ENCODE data around the gene CABLES2.
"Not testable (repeated sequence)": the region's sequence is repeated elsewhere in the genome, so short reads cannot be mapped to it uniquely, and the experiment has no call there.

CABLES2 gene

DNA sequence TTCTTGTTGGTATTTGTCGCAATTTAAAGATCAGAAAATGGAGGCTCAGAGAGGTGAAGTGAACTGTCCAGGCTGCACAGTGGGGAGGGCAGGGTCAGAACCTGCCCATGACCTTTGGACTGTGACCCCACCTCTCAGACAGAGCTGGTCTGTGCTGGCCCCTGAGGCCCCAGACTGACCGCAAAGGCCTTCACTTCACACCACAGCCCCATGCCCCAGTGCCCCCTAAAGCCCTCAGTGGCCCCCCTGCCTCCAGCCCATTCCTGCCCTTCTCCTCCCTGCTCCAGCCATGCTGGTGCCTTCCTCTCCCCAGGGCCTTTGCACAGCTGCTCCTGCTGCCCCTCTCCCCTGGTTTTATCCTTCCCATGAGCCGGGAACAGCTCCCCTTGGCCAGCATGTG lies 29.6 kb upstream of the CABLES2 start:
- no peak for DNase-seq (ENCODE audit: low read depth)

DNA sequence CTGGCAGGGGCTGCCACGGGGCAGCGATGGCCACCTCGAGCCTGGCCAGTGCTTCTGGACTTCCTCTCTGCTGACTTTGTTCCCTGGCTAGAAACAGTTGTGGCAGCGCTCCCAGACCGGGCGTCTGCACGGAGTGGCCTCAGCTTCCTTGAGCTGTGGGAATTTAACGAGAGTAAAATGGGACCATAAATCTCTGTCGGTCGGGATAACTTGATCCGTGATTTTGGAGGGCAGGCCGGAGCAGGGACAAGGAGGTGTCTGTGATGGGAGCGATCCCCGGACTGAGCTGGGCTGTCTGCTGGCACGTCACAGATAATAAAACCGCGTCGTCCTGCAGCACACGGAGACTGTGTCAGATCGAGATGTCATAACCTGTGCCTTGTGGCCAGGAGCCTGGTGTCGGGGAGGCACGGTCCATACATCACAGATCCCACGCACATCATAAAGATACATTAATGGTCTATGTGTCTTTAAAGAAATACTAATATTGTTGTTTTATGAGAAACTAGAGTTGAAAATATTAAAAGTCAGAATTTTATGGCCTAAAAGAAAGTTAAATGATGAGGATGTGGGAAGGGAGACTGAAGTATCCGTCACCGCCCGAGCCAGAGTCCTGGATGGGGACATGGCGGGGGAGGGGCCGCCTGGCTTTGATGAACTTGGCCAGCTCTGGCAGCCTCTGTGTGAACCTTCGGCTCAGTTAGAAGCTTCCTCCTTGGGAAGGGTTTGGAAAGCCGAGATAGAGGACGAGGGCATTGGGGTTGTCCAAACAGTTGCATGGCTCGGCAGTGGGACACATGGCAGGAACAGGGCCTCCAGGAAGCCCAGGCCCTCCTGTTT lies 26.8 kb upstream of the CABLES2 start:
- DNase-seq (ENCODE audit: low read depth) = no peak

GRCh38 chr20:62430866-62431447 lies 23.9 kb upstream of the CABLES2 start:
- no peak for DNase-seq (ENCODE audit: low read depth)

DNA sequence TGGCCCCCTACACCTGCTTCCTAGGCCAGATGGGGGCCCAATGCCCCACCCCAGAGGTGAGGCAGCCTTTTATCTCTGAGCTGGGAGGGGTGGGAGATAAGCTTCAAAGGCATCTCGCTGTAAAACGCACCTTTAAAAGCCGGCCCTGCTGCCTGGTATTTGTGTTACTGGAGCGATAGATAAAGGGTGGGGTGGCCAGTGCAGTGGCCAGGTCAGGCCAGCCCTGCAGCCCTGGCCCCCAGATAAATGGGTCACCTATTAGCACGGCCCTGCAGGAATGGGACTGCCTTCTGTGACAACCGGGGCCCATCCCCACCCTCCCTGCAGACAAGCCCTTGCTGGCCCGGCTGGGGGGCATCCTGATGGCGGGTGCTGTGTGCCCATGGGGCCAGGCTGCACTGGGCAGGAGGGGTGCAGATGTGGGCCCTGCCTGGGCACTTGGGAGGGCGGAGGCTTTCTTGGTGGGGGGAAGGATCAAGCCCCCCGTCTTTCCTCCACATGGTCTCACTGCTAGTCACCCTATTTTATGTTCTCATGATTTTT lies 23.3 kb upstream of the CABLES2 start:
- DNase-seq (ENCODE audit: low read depth) = no peak

DNA sequence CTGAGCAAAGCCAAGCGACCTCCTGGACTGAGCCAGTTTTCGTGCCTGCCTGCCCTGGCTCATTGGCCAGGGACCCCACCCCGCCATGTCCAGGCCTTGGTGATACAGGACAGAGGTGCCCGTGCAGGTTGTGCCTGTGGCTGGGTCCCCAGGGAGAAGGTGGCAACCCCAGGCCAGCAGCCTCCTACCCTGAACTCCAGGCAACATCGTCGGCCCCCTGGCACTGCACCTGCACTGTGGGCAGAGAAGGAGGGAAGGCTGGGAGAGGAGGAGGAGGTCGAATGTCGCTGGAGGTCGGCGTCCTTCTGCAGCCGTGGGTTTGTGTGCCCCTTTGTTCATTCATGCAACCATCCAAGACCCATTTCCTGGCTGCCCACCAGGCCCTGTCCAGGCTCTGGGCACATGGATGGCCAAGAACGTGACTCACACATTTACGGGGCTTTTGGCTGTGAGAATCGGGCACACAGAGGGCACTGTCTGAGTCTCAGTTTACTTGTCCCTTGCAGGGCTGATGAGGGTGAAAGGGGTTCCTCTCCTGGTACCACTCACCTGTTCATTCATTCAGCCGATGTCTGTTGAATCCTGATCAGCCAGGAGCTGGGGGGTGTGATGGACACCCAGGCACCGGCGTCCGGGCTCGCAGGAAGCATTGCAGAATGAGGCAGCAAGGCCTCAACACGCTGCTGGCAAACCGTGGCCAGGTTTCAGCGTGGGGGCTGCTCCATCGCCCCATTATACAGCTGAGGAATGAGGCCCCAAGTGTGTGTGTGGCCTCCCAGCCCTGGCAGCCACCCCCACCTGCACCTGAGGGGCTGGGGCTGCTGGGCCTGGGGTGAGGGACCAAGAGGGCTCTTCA lies 22.6 kb upstream of the CABLES2 start:
- no peak for DNase-seq (ENCODE audit: low read depth)

GRCh38 chr20:62428396-62429295 lies 21.6 kb upstream of the CABLES2 start:
- no peak for DNase-seq (ENCODE audit: low read depth)

GRCh38 chr20:62428002-62428372 lies 20.9 kb upstream of the CABLES2 start:
- DNase-seq (ENCODE audit: low read depth) = no peak

DNA sequence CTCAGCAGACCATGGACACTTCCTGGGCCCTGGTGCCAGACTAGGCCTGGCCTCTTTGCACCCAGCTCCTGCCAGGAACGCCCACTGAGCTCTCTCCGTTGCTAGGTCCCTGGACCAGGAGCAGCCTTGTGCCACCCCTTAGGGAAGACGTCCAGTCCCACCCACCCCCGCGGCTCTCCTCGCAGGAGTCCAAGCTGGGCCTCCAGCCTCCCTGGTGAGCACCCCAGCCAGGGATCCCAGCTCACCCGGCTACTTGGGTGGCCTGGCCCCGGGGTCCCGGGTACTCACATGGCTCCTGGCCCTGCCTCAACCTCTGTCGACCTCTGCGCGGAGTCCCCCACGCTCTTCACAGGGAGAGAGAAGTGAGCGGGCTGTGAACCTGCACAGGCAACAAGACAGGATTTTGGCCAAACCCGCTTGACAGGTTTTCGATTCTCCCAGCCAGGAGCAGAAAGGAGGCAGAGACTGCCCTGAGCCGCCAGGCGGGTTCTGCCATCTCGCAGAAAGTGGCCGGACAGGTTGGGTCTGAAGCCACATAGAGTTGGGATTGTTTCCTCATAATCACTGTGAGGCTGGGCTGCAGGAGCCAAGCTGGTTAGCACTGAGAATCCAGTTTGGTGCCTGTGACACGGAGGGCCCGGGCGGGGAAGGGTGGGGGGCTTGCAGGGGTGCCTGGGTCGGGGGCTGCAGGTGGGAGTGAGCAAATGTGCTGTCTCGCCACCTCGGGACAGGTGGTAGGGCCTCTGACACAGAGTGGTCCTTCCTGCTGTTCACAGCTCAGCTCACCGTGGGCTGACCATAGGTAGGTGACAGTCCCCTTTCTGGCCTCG lies 20.3 kb upstream of the CABLES2 start, which contains the start of gene RBBP8NL:
Gene RBBP8NL, minus strand, starts transcription at position 368 of the 830 bp plus-strand sequence. CDS start 7,892 bp downstream, outside the sequence.
- no peak for DNase-seq (ENCODE audit: low read depth)

GRCh38 chr20:62426699-62427131 lies 19.6 kb upstream of the CABLES2 start:
- no peak for DNase-seq (ENCODE audit: low read depth)

GRCh38 chr20:62426059-62426348 lies 18.9 kb upstream of the CABLES2 start:
- DNase-seq (ENCODE audit: low read depth) = not testable (repeated sequence)

DNA sequence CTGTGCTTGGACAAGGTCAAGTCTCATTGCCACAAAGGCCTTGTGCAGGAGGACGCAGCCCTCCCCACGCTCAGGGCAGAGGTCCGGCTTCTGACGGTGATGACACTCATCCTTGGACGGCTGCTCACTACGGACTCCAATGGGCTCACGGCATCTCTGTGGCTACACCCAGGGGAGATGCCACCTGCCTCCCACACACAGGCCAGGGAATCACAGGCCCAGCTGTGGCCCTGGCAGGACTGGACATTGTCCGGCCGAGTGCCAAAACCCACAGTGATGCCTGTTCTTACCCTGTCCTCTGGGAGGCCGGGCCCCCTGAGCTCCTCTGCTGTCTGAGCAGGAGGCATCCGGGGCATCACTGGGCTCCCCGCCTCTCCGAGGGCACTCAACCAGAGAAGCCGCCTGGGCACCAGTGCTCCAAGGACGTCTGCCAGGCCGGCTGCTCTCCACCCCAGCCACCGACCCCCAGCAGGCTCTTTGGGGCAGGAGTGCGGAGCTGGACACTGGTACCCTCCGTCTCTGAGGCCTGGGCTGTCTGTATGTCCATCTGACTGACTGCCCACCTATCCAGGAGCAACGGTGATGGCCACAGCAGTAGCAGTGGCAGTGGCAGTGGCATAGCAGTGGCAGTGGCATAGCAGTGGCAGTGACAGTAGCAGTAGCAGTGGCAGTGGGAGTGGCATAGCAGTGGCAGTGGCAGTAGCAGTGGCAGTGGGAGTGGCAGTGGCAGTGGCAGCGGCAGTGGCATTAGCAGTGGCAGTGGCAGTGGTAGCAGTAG lies 18.4 kb upstream of the CABLES2 start:
- no peak for DNase-seq (ENCODE audit: low read depth)

GRCh38 chr20:62424249-62425107 lies 17.4 kb upstream of the CABLES2 start:
- DNase-seq (ENCODE audit: low read depth) = no peak

- no peak for DNase-seq (ENCODE audit: low read depth)
Observed at GRCh38 chr20:62423326-62423706, 16.2 kb upstream of the CABLES2 start.

GRCh38 chr20:62422636-62423325 lies 15.7 kb upstream of the CABLES2 start:
- DNase-seq (ENCODE audit: low read depth) = no peak

DNA sequence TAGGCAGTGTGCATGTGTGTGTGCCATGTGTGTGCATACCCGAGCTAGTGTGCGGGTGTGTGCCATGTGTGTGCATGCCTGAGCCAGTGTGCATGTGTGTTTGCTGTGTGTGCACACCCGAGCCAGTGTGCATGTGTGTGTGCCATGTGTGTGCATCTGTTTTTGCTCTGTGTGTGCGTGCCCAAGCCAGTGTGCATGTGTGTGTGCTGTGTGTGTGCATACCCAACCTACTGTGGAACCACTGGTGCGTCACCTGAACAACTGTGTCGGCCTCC lies 14.6 kb upstream of the CABLES2 start:
- no peak for DNase-seq (ENCODE audit: low read depth)

- DNase-seq (ENCODE audit: low read depth) = no peak
Observed at GRCh38 chr20:62420846-62421715, 14.0 kb upstream of the CABLES2 start.

DNA sequence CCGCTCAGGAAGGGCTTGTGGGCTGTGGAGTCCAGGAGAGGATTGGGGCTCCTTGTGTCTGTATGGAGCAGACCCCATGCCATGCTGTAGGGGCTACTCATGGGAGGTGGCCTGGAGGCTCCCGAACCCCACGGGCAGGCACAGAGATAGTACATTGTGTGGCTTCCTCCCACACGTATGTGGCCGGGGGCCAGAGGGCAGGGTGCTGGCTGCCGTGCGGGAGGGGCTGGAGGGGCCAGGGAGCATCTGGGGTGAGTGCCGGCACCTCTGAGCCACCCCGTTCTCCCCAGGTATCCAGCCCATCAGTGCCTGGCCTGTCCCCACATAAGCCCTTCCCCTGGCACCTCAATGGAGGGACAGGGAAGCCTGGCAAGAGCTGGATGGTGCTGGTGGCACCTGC lies 12.7 kb upstream of the CABLES2 start:
- no peak for DNase-seq (ENCODE audit: low read depth)
